RWPE1 (cell line): ENCODE results near the gene PLSCR2.
"Not testable (repeated sequence)": the region's sequence is repeated elsewhere in the genome, so short reads cannot be mapped to it uniquely, and the experiment has no call there.

Experiments used
- CTCF ChIA-PET: fragments of 350-600 bp; sonication (Branson Sonifier 250); formaldehyde crosslinking; extraction: SDS; loops from one replicate; lab custom pipeline; 2021; lab: Yijun Ruan, JAX
- POLR2A ChIA-PET: fragments of 400-600 bp; formaldehyde crosslinking; extraction: SDS; loops from one replicate; lab custom pipeline; 2020; ENCODE audit warnings: antibody characterized with exemption; ENCODE audit not compliant: low non-redundant PET; lab: Yijun Ruan, JAX
- DNase-seq: peaks from one replicate; pipeline ENCODE4 v3.0.0; 2012; ENCODE audit warnings: low spot score
- H3K27ac ChIP-seq: fragments of 450-650 bp; 2 replicates; pipeline ENCODE4 v1.5.1; 2017
- TF ChIP-seq, protein P1 (sequence below): fragments of 450-650 bp; conservative IDR thresholded peaks from 2 replicates; pipeline ENCODE4 v1.5.1; 2017; ENCODE audit warnings: low read depth, mild to moderate bottlenecking

Gene PLSCR2

GRCh38 chr3:146498002-146498736 is 28.8 kb upstream of the PLSCR2 start:
- H3K27ac ChIP-seq = no peak overlapping the region
- POLR2A ChIA-PET = no interaction called here
- TF ChIP-seq, protein P1, sequence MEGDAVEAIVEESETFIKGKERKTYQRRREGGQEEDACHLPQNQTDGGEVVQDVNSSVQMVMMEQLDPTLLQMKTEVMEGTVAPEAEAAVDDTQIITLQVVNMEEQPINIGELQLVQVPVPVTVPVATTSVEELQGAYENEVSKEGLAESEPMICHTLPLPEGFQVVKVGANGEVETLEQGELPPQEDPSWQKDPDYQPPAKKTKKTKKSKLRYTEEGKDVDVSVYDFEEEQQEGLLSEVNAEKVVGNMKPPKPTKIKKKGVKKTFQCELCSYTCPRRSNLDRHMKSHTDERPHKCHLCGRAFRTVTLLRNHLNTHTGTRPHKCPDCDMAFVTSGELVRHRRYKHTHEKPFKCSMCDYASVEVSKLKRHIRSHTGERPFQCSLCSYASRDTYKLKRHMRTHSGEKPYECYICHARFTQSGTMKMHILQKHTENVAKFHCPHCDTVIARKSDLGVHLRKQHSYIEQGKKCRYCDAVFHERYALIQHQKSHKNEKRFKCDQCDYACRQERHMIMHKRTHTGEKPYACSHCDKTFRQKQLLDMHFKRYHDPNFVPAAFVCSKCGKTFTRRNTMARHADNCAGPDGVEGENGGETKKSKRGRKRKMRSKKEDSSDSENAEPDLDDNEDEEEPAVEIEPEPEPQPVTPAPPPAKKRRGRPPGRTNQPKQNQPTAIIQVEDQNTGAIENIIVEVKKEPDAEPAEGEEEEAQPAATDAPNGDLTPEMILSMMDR = no peak
- DNase-seq = no peak
- CTCF ChIA-PET = no interaction called here

- CTCF ChIA-PET, DNase-seq, H3K27ac ChIP-seq, POLR2A ChIA-PET: not testable (repeated sequence)
These were observed 27.9 kb upstream of the PLSCR2 start for GRCh38 chr3:146497145-146497843.

DNA sequence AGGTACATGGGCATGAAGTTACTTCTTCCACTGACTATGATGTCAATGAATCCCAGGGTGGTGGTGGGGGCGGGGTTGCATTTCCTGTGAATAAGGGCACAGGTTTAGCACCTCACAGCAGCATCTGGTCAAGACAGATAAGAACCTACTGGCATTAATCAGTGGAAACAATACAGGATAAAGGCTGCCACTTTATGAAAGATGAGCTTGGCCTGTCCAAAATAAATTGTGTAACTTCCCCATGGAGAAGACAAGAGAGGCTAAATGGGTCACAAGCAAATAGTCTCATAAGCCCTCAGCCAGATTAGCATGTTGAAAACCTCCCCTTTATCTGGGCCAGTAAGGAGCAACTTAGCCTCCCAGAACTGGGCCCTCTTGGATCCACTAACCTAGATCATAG is 27.4 kb upstream of the PLSCR2 start:
- TF ChIP-seq, protein P1 = no peak
- no peak overlapping the region for H3K27ac ChIP-seq
- DNase-seq = no peak
- CTCF ChIA-PET = no interaction called here
- POLR2A ChIA-PET = no interaction called here

- CTCF ChIA-PET = no interaction called here
- TF ChIP-seq, protein P1 = no peak
- no peak for DNase-seq
- no peak overlapping the region for H3K27ac ChIP-seq
- POLR2A ChIA-PET = no interaction called here
These were observed 26.9 kb upstream of the PLSCR2 start for GRCh38 chr3:146496251-146496650.

GRCh38 chr3:146493761-146494160 is 24.4 kb upstream of the PLSCR2 start:
- no peak overlapping the region for H3K27ac ChIP-seq
- ChIA-PET POLR2A (no interaction called here), CTCF (interaction anchor here (0.9 kb wide), 1 partner anchor 118 kb away, joined by 3 read pairs; no protein-coding TSS in a partner anchor)
- DNase-seq = no peak
- TF ChIP-seq, protein P1 = no peak

GRCh38 chr3:146493221-146493620 is 23.9 kb upstream of the PLSCR2 start:
- no peak overlapping the region for H3K27ac ChIP-seq
- POLR2A ChIA-PET = no interaction called here
- TF ChIP-seq, protein P1 = no peak
- no peak for DNase-seq
- CTCF ChIA-PET = interaction anchor here (0.9 kb wide), 1 partner anchor 117 kb away, joined by 3 read pairs; no protein-coding TSS in a partner anchor

DNA sequence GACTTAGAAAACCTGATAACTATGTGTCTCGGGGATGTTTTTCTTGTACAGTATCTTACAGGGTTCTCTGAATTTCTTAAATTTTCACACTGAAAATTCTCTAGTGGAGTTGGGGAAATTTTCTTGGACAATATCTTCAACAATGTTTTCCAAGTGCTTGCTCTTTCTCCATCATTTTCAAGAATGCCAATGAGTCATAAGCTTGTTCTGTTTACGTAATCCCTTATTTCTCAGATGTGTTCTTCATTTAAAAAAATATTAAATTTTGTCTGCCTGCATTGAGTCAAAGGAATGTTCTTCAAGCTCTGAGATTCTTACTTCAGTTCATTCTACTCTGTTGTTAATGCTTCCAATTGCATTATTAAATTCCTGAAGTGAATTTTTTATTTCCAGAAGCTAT is 21.9 kb upstream of the PLSCR2 start:
- no peak overlapping the region for H3K27ac ChIP-seq
- peak; percentile 10 for DNase-seq
- TF ChIP-seq, protein P1 = no peak
- CTCF ChIA-PET = no interaction called here
- POLR2A ChIA-PET = no interaction called here
